ENCODE data around the gene APLF.

Gene APLF

DNA sequence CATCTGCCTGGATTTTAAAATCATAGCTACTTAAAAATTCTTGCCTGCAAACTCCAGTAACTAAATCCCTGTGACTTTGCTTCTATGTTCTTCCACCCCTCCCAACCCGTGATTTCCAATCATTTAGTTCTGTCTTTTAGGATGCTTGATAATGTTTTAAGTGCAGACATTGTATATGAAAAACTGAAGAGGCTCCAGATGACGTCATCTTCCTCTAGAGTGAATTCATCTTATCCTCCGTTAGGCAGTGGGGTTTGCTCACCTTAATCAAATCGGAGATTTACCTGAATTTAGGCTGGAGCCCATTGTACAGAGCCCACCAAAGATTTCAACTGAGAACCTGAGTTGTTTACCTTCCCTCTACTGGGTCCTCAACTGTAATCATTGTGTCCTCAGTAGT is 11.2 kb upstream of the APLF start:
- H3K9me3 ChIP-seq (ENCODE audit: insufficient read depth, low read length) = no peaks in the 10 kb centered on the region
- H3K9me2 ChIP-seq (replicated peaks; ENCODE audit: insufficient read depth, low read length) = no peaks in the 10 kb centered on the region
- no peaks in the 10 kb centered on the region for H3K36me3 ChIP-seq (ENCODE audit: low read length)
- H2AFZ ChIP-seq (ENCODE audit: low read depth, low read length, severe bottlenecking) = no peak overlapping the region
- H3K27me3 ChIP-seq (ENCODE audit: low read length) = no peaks in the 10 kb centered on the region
- H3K4me2 ChIP-seq (ENCODE audit: low read depth, low read length, poor library complexity, severe bottlenecking) = no peak overlapping the region
- no peak overlapping the region for H3K4me3 ChIP-seq (ENCODE audit: insufficient read depth, low read length, poor library complexity, severe bottlenecking)
- no peak overlapping the region for H3K9ac ChIP-seq (ENCODE audit: low read length)
- H3F3A ChIP-seq (ENCODE audit: insufficient read depth) = peaks cover 7% of the 10 kb centered on the region; the same call in 1 of the 2 replicates
- TF ChIP-seq EZH2phosphoT487 (conservative IDR thresholded peaks at IDR 0.05; ENCODE audit: low read length) (no peak), CTCF (IDR thresholded peaks at IDR 0.05; ENCODE audit: insufficient read depth, low read length, poor library complexity, severe bottlenecking) (no peak)
- H3K27ac ChIP-seq (ENCODE audit: low read depth, low read length) = no peak overlapping the region
- H3K79me2 ChIP-seq (ENCODE audit: insufficient read depth, low read length) = no peaks in the 10 kb centered on the region
- no peaks in the 10 kb centered on the region for H4K20me1 ChIP-seq (ENCODE audit: low read depth, low read length)

- Histone ChIP-seq H3K9me2 (replicated peaks; ENCODE audit: insufficient read depth, low read length) (no peaks in the 10 kb centered on the region), H3K4me2 (ENCODE audit: low read depth, low read length, poor library complexity, severe bottlenecking) (no peak overlapping the region), H3K9me3 (ENCODE audit: insufficient read depth, low read length) (no peaks in the 10 kb centered on the region), H3K4me3 (ENCODE audit: insufficient read depth, low read length, poor library complexity, severe bottlenecking) (no peak overlapping the region), H3K36me3 (ENCODE audit: low read length) (no peaks in the 10 kb centered on the region), H3K9ac (ENCODE audit: low read length) (no peak overlapping the region), H3K27ac (ENCODE audit: low read depth, low read length) (no peak overlapping the region), H3K79me2 (ENCODE audit: insufficient read depth, low read length) (no peaks in the 10 kb centered on the region), H3K27me3 (ENCODE audit: low read length) (no peaks in the 10 kb centered on the region), H4K20me1 (ENCODE audit: low read depth, low read length) (no peaks in the 10 kb centered on the region), H3F3A (ENCODE audit: insufficient read depth) (peaks cover 6% of the 10 kb centered on the region; the same call in 1 of the 2 replicates), H2AFZ (ENCODE audit: low read depth, low read length, severe bottlenecking) (no peak overlapping the region)
- TF ChIP-seq CTCF (IDR thresholded peaks at IDR 0.05; ENCODE audit: insufficient read depth, low read length, poor library complexity, severe bottlenecking) (no peak), EZH2phosphoT487 (conservative IDR thresholded peaks at IDR 0.05; ENCODE audit: low read length) (no peak)
Measured at GRCh38 chr2:68458981-68459380, 8.4 kb upstream of the APLF start.

GRCh38 chr2:68463287-68463877 is 4.0 kb upstream of the APLF start:
- H2AFZ ChIP-seq (ENCODE audit: low read depth, low read length, severe bottlenecking) = no peak overlapping the region
- H3K79me2 ChIP-seq (ENCODE audit: insufficient read depth, low read length) = no peaks in the 10 kb centered on the region
- peak overlapping the region; percentile 16 for H3K4me2 ChIP-seq (ENCODE audit: low read depth, low read length, poor library complexity, severe bottlenecking)
- no peaks in the 10 kb centered on the region for H4K20me1 ChIP-seq (ENCODE audit: low read depth, low read length)
- no peaks in the 10 kb centered on the region for H3K27me3 ChIP-seq (ENCODE audit: low read length)
- H3K9me3 ChIP-seq (ENCODE audit: insufficient read depth, low read length) = no peaks in the 10 kb centered on the region
- no peak overlapping the region for H3K9ac ChIP-seq (ENCODE audit: low read length)
- peak; percentile 41 for TF ChIP-seq CTCF (IDR thresholded peaks at IDR 0.05; ENCODE audit: insufficient read depth, low read length, poor library complexity, severe bottlenecking)
- no peak for TF ChIP-seq EZH2phosphoT487 (conservative IDR thresholded peaks at IDR 0.05; ENCODE audit: low read length)
- peaks cover 16% of the 10 kb centered on the region for H3F3A ChIP-seq (ENCODE audit: insufficient read depth)
- no peaks in the 10 kb centered on the region for H3K9me2 ChIP-seq (replicated peaks; ENCODE audit: insufficient read depth, low read length)
- no peak overlapping the region for H3K4me3 ChIP-seq (ENCODE audit: insufficient read depth, low read length, poor library complexity, severe bottlenecking)
- H3K36me3 ChIP-seq (ENCODE audit: low read length) = no peaks in the 10 kb centered on the region
- H3K27ac ChIP-seq (ENCODE audit: low read depth, low read length) = no peak overlapping the region
